Globus pallidus (tissue), 1 donor: ENCODE measurements around the gene RNF208.
A peak's percentile ranks its signal among the peaks of the same experiment; 100 is the strongest.

Source experiments
- DNase-seq: peaks from one replicate; pipeline ENCODE4 v3.0.0-alpha.2; 2015; ENCODE audit warnings: low spot score

The RNF208 gene

GRCh38 chr9:137227853-137228505 lies 5.9 kb upstream of the RNF208 start:
- no peak for DNase-seq

- no peak for DNase-seq
Observed at GRCh38 chr9:137227054-137227852, 5.2 kb upstream of the RNF208 start, which contains the start of gene RNF224. TSS of gene RNF224 (plus strand) at chr9:137227502. CDS start at chr9:137228336, 834 bp downstream.

- no peak for DNase-seq
Observed at GRCh38 chr9:137226338-137227053, 4.5 kb upstream of the RNF208 start.

GRCh38 chr9:137225699-137226331 lies 3.8 kb upstream of the RNF208 start:
- no peak for DNase-seq

- no peak for DNase-seq
Observed at GRCh38 chr9:137224830-137225694, 3.0 kb upstream of the RNF208 start, which contains the start of gene CYSRT1. TSS of gene CYSRT1 (plus strand) at chr9:137225174. CDS start at chr9:137225622, 448 bp downstream.

GRCh38 chr9:137223078-137223970 lies 1.3 kb upstream of the RNF208 start:
- peak; percentile 97 for DNase-seq

- no peak for DNase-seq
Observed at GRCh38 chr9:137221506-137222111, 431 bp downstream of the RNF208 start.

GRCh38 chr9:137221095-137221505 lies 940 bp downstream of the RNF208 start:
- no peak for DNase-seq

GRCh38 chr9:137220317-137221094 lies 1.5 kb downstream of the RNF208 start:
- no peak for DNase-seq

- no peak for DNase-seq
Observed at GRCh38 chr9:137219757-137220316, 2.2 kb downstream of the RNF208 start.

- no peak for DNase-seq
Observed at GRCh38 chr9:137218754-137219271, 3.2 kb downstream of the RNF208 start.

- no peak for DNase-seq
Observed at GRCh38 chr9:137218212-137218753, 3.8 kb downstream of the RNF208 start.

- no peak for DNase-seq
Observed at GRCh38 chr9:137217276-137218211, 4.5 kb downstream of the RNF208 start.

GRCh38 chr9:137216188-137216965 lies 5.7 kb downstream of the RNF208 start:
- no peak for DNase-seq

- no peak for DNase-seq
Observed at GRCh38 chr9:137215196-137215986, 6.6 kb downstream of the RNF208 start.
